HUDEP-2 (cell line): ENCODE measurements around the gene OR4E1.
A peak's percentile ranks its signal among the peaks of the same experiment; 100 is the strongest.
"Not testable (repeated sequence)": the region's sequence is repeated elsewhere in the genome, so short reads cannot be mapped to it uniquely, and the experiment has no call there.

Source experiments
- DNase-seq, 76 experiments: peaks; one replicate each; lab custom pipeline; 2025; ENCODE audit not compliant: unreplicated experiment in 76 of 76; lab: John Stamatoyannopoulos, UW

The OR4E1 gene

DNA sequence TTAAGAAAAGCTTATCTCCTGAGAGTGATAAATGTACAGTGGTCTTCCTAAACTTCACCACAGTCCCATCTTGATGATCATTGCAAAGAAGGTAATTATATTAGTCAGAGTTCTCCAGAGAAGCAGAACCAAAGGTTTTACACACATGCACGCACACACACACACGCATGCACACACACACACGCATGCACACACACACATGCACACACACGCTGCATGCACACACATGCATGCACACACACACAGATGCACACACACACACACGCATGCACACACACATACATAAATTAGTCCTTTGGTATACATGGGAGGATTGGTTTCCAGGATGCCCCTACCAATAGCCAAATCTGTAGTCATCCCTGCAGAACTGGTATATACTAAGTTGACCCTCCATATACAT, 19.4 kb downstream of the OR4E1 start:
- no peak for DNase-seq

DNA sequence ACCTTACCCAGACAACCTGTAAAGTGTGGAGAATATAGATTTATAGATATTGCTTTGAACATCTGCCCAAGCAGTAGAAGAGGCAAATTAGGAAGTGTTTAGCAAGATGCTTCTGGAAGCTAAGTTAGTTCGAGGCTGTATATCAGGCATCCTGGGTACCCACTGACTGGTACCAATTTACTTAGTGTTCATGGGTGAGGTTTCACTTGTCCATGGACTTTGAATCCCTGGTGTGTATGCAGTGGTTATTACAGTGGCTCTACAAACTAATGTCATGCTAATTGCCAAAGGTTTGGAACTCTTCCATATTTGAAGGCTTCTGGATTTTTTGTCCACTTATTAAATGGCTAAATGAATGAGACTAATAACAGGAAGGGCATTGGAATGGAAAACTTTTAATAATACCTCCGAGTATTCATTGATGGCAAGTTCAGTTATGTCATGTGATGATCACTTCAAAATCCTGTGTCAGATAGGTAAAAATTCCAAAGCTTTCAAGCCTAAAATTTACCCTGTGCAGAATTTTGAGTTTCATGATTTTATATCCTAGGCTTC, 20.2 kb downstream of the OR4E1 start, which contains the start of gene OR4E2:
Gene OR4E2 (plus strand): TSS at position 505 of the 555 bp plus-strand sequence. CDS start 11,248 bp downstream, outside the sequence.
- no peak for DNase-seq

DNA sequence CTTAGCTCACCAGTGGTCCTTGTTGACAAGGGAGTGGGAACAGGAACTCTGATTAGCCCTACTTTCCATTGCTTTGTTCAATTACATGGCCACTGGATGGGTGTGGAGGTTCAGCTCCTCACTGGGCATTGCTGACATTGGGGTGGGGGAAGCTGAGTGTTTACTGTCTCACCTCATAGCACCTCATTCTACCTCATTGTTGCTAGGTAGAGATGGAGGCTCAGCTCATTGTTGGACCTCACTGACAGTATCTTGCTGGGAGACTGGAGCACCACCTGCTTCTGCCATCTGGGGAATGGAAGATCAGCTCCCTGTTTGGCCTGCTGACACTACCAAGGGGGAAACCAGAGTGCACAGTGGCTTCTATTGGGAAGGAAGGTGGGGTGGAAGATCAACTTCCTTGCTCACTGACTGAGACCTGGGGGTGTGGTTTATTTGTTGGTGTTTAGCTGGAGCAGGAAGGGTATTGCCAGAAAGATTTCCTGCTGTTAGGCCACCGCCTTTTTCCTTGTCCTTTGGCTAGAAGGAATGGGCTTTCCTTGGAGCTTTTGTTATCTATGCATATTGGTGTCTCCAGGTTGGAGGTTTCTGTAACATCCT, 21.3 kb downstream of the OR4E1 start:
- DNase-seq, result no peak

DNA sequence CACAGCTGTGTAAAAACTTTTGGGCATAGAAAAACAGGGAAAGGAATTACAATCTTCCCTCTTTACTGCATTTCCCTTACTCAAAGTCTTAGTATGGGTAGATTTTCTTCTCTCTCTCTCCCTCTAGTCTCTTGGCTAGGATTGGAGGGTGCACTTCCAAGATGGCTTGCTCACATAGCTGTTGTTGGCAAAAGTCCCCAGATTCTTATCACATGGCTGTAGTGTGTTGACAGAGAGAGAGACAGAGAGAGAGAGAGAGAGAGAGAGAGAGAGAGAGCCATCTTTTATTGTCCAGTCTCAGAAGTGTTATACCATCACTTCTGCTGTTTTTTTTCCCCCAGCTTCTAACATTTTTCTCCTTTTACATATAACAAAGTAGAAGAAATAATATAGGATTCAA, 26.2 kb downstream of the OR4E1 start:
- DNase-seq, result peak in 4 of 76 experiments; percentile 1 to 23 (median 10)

DNA sequence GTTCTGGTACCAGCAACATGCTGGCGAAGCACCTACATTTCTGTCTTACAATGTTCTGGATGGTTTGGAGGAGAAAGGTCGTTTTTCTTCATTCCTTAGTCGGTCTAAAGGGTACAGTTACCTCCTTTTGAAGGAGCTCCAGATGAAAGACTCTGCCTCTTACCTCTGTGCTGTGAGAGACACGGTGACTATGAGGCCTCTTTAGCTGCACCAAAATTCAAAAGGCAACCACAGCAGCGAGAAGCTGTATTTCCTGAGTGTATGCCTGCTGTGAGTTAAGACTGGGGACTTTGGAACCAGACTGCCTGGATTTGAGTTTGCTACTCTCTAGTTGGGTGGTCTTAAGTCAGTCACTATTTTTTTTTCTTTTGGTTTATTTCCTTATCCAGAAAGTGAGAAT, 30.2 kb downstream of the OR4E1 start:
- DNase-seq, result no peak

DNA sequence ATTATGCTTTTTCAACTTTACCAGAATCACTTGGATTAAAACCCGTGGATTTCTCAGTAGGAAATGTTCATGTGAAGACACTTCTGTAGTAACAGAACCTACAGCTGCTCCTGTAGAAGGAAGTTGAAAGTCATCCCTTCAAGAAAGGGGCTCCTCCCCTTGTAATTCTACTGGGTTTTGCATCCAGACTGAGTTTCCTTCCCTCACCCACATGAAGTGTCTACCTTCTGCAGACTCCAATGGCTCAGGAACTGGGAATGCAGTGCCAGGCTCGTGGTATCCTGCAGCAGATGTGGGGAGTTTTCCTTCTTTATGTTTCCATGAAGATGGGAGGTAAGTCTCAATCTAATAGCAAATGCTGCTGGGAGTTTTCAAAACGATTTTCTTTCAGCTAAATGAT, 30.9 kb downstream of the OR4E1 start:
- no peak for DNase-seq

DNA sequence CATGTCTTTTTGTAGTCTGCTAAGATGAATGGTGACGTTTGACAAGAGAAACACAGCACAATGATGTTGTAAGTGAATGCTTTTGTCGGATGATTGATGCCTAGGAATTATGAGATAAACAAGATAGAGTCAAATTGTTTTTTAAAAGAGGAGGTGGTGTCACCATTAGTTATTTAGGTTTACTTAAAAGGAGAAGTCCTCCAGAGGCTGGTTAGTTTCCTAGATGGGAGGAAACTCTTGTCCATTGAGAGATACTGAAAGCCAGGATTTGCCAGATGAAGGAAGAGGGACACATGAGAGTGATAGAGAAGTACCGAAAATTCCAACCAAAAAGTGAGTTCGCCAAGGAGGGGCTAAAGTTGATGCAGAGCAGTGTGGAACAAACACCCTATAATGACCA, 38.8 kb downstream of the OR4E1 start, which contains the start of gene OR10G2:
Gene OR10G2 (minus strand): TSS at position 101 of the 400 bp plus-strand sequence. CDS start 98 bp downstream, at position 3.
- DNase-seq, result no peak

DNA sequence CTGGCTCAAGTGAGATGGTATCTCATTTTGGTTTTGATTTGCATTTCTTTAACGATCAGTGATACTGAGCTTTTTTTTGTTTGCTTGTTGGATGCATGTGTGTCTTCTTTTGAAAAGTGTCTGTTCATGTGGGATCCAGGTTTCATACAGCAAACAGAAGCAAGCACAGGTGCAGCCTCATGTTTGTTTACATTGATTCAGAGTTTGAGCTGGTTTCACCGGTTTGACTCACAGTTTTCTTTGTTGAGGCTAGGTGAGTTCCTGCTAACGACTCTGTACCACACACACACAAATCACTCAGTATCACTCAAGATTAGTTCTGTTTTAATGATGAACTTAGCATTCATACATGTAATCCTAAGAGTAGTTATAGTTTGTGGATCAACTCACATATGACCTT, 42.5 kb downstream of the OR4E1 start:
- no peak for DNase-seq

DNA sequence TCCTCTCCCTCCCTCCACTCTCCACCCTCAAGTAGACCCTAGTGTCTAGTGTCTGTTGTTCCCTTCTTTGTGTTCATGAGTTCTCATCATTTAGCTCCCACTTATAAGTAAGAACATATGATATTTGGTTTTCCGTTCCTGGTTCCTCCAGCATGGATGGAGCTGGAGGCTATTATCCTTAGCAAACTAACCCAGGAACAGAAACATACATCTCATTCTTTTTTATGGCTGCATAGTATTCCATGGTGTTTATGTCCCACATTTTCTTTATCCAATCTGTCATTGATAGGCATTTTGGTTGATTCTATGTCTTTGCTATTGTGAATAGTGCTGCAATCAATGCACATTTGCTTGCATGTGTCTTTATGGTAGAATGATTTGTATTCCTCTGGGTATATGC, 43.1 kb downstream of the OR4E1 start:
- DNase-seq, result not testable (repeated sequence)

DNA sequence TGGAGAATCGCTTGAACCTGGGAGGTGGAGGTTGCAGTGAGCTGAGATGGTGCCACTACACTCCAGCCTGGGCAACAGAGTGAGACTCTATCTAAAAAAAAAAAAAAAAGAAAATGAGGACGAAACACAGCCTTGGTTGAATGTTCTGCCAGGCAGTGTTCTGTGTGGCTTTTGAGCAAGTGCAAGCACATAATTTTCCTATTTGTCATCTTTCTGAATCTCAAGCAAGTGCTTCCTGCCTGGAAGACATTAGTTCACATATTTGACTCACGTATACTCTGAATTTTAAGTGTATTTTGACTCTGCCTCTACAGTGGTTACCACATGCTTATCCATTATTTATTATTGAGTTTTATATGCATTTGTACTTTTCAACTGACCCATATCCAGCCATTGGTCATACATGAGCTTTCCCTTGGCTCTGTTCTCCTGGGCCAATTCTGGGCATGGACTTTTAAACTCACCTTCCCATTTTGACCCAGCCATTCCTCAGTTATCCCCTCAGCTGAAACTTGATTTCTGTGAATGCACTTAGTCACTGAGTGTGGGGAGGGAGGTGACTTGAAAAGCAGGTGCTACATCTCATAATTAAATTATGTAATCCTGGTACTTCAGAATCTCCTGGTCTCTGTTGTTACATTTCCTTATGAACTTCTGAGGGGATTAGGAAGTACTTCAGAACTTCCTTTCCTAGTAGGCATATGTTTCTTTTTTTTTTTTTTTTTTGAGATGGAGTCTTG, 47.0 kb downstream of the OR4E1 start:
- no peak for DNase-seq
